Right forelimb (tissue), 1 donor: ENCODE results near the gene ZNF76.
A peak's percentile ranks its signal among the peaks of the same experiment; 100 is the strongest.
"Not testable (repeated sequence)": the region's sequence is repeated elsewhere in the genome, so short reads cannot be mapped to it uniquely, and the experiment has no call there.

Experiments
- DNase-seq: peaks from one replicate; pipeline ENCODE4 v3.0.0-alpha.2; 2018

Gene ZNF76

DNA sequence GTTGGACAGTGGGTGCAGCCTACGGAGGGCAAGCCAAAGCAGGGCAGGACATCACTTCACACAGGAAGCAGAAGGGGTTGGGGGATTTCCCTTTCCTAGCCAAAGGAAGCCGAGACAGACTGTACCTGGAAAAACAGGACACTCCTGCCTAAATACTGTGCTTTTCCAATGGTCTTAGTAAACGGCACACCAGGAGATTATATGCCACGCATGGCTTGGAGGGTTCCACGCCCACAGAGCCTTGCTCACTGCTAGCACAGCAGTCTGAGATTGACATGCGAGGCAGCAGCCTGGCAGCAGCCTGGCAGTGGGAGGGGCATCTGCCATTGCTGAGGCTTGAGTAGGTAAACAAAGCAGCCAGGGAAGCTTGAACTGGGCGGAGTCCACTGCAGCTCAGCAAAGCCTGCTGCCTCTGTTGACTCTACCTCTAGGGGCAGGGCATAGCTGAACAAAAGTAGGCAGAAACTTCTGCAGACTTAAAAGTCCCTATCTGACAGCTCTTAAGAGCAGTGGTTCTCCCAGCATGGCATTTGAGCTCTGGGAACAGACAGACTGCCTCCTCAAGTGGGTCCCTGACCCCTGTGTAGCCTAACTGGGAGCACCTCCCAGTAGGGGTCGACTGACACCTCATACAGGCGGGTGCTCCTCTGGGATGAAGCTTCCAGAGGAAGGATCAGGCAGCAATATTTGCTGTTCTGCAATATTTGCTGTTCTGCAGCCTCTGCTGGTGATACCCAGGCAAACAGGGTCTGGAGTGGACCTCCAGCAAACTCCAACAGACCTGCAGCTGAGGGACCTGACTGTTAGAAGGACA, 72.7 kb downstream of the ZNF76 start:
- not testable (repeated sequence) for DNase-seq

- DNase-seq, result no peak
Measured at GRCh38 chr6:35341557-35341956, 82.0 kb downstream of the ZNF76 start.

- DNase-seq, result peak; percentile 99
Measured at GRCh38 chr6:35342258-35343091, 82.9 kb downstream of the ZNF76 start, which contains the start of gene PPARD. PPARD (plus strand) TSS chr6:35342558; CDS start chr6:35411088, 68,530 bp downstream.

GRCh38 chr6:35343092-35343834, 83.7 kb downstream of the ZNF76 start:
- DNase-seq, result no peak

- no peak for DNase-seq
Measured at GRCh38 chr6:35343835-35344550, 84.5 kb downstream of the ZNF76 start.
